ENCODE results near the gene CORO7. TPM values are rescaled to one million over a fixed set of nuclear protein-coding genes. Genes with fewer than 3 reads are reported as not detected.
"Not testable (repeated sequence)": the region's sequence is repeated elsewhere in the genome, so short reads cannot be mapped to it uniquely, and the experiment has no call there.

The CORO7 gene
- total RNA-seq, 1 experiment from 2014 or later, result 49.7 TPM

DNA sequence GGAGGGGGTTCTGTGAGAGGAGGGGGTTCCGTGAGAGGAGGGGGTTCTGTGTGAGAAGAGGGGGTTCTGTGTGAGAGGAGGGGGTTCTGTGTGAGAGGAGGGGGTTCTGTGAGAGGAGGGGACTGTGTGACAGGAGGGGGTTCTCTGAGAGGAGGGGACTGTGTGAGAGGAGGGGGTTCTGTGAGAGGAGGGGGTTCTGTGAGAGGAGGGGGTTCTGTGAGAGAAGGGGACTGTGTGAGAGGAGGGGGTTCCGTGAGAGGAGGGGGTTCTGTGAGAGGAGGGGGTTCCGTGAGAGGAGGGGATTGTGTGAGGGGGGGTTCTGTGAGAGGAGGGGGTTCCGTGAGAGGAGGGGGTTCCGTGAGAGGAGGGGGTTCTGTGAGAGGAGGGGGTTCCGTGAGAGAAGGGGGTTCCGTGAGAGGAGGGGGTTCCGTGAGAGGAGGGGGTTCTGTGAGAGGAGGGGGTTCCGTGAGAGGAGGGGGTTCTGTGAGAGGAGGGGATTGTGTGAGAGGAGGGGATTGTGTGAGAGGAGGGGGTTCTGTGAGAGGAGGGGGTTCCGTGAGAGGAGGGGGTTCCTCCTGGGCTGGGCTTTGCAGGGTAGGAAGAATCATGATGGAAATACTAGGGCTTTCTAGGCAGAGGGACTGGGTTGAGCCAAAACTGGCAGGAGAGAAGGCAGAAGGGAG lies 72.0 kb downstream of the CORO7 start:
- not testable (repeated sequence) for H3K9me3 ChIP-seq (replicated peaks); H3K36me3 ChIP-seq; H3K4me1 ChIP-seq; H3K27ac ChIP-seq; H3K27me3 ChIP-seq; H3K4me3 ChIP-seq; DNase-seq

DNA sequence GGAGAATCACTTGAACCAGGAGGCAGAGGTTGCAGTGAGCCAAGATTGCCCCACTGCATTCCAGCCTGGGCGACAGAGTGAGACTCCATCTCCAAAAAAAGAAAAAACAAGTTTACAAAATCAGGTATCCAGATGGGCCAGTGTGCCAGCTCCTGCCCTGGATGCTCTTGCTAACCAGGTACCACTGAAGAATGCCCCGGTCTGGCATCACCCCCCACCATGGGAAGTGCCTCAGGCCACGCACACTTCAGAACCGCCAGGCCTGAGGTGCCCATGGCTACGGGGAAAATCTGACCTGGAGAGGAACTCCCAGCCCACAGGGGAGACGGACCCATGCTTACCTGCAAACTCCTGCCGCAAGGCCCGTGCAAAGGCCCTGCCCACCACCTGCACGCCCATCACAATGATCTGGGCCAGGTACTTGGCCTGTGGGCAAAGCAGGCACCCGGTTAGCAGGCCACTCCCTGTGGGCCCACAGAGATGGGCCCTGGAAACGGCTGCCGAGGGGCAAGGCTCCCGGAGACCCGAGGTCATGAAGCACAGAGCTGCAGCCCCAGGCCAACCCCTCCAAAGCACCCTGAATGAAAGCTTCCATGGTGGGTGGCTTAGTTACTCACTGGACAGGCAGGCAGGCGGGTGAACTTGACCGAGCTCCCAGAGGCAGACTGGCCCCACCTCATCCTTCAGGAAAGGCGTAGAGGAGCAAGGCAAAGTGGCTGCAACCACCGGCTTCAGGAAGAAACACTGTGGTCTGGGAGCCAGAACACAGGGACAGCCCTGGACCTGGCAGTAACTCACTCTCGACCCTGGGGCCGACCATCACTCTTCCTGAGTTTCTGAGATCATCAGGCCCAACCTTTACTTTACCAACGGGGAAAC lies 73.3 kb downstream of the CORO7 start:
- no peaks in the 10 kb centered on the region for H3K4me1 ChIP-seq
- no peak for DNase-seq
- 0 out of 2 replicates have a peak, but pooled peaks cover 2% of the 10 kb centered on the region for H3K36me3 ChIP-seq
- no peaks in the 10 kb centered on the region for H3K9me3 ChIP-seq (replicated peaks)
- no peak overlapping the region for H3K4me3 ChIP-seq
- H3K27me3 ChIP-seq, result no peaks in the 10 kb centered on the region
- H3K27ac ChIP-seq, result no peak overlapping the region

- Histone ChIP-seq H3K9me3 (replicated peaks) (no peaks in the 10 kb centered on the region), H3K4me3 (no peak overlapping the region), H3K27ac (no peak overlapping the region), H3K4me1 (no peaks in the 10 kb centered on the region), H3K27me3 (no peaks in the 10 kb centered on the region), H3K36me3 (0 out of 2 replicates have a peak, but pooled peaks cover 2% of the 10 kb centered on the region)
- DNase-seq, result no peak
Measured at GRCh38 chr16:4341250-4341649, 75.1 kb downstream of the CORO7 start.

DNA sequence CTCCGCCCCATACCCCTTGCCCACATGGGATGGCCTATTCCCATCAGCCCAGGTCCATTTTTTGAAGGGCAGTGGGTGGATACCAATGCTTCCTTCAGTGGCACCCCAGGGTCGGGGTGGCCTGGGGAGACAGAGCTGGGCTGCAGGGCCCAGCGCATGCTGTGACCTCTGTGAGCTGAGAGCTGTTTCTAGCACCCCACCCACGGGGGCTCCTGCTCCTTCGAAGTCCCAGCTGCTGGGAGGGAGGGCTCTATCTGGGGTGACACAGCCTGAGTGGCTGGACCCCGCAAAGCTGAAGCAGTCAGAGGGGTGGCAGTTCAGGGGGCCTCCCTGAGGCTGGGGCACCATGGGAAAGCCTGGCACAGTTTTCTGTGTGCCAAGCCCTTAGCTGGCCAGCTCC lies 76.0 kb downstream of the CORO7 start:
- no peak for DNase-seq
- no peak overlapping the region for H3K27ac ChIP-seq
- no peaks in the 10 kb centered on the region for H3K9me3 ChIP-seq (replicated peaks)
- H3K36me3 ChIP-seq, result 0 out of 2 replicates have a peak, but pooled peaks cover 2% of the 10 kb centered on the region
- no peak overlapping the region for H3K4me3 ChIP-seq
- no peaks in the 10 kb centered on the region for H3K27me3 ChIP-seq
- H3K4me1 ChIP-seq, result no peaks in the 10 kb centered on the region

DNA sequence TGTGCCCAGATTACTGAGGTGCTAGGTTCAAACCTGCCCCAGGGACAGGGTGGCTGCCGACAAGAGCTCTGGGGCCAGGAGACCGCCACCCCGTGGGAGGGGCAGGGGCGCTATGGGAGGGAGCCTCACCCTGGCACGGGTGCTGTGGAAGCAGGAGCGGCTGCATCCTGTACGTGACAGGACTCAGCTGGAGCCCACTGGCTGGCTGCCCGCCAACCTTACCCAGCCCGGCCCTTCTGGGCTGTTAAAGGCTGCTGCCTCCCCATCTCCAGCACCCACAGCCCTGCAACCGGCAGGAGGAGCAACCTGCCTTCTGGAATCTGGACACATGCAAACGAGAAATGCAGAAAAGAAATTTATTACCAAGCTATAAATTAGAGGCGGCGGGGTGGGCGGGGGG lies 76.5 kb downstream of the CORO7 start:
- Histone ChIP-seq H3K4me1 (no peaks in the 10 kb centered on the region), H3K4me3 (no peak overlapping the region), H3K27me3 (no peaks in the 10 kb centered on the region), H3K9me3 (replicated peaks) (no peaks in the 10 kb centered on the region), H3K27ac (no peak overlapping the region), H3K36me3 (0 out of 2 replicates have a peak, but pooled peaks cover 2% of the 10 kb centered on the region)
- no peak for DNase-seq

- Histone ChIP-seq H3K4me1 (no peaks in the 10 kb centered on the region), H3K4me3 (no peak overlapping the region), H3K36me3 (0 out of 2 replicates have a peak, but pooled peaks cover 2% of the 10 kb centered on the region), H3K9me3 (replicated peaks) (no peaks in the 10 kb centered on the region), H3K27ac (no peak overlapping the region), H3K27me3 (no peaks in the 10 kb centered on the region)
- DNase-seq, result no peak
Measured at GRCh38 chr16:4339455-4339854, 76.9 kb downstream of the CORO7 start.

GRCh38 chr16:4338712-4339299 lies 77.6 kb downstream of the CORO7 start:
- no peaks in the 10 kb centered on the region for H3K27me3 ChIP-seq
- H3K4me3 ChIP-seq, result no peak overlapping the region
- DNase-seq, result no peak
- H3K36me3 ChIP-seq, result 0 out of 2 replicates have a peak, but pooled peaks cover 2% of the 10 kb centered on the region
- H3K4me1 ChIP-seq, result no peaks in the 10 kb centered on the region
- no peaks in the 10 kb centered on the region for H3K9me3 ChIP-seq (replicated peaks)
- no peak overlapping the region for H3K27ac ChIP-seq

- no peak overlapping the region for H3K27ac ChIP-seq
- H3K4me1 ChIP-seq, result no peaks in the 10 kb centered on the region
- H3K27me3 ChIP-seq, result no peaks in the 10 kb centered on the region
- H3K9me3 ChIP-seq (replicated peaks), result no peaks in the 10 kb centered on the region
- DNase-seq, result no peak
- H3K36me3 ChIP-seq, result 0 out of 2 replicates have a peak, but pooled peaks cover 2% of the 10 kb centered on the region
- no peak overlapping the region for H3K4me3 ChIP-seq
Measured at GRCh38 chr16:4338125-4338582, 78.2 kb downstream of the CORO7 start.

- DNase-seq, result no peak
- Histone ChIP-seq H3K4me1 (no peaks in the 10 kb centered on the region), H3K36me3 (0 out of 2 replicates have a peak, but pooled peaks cover 2% of the 10 kb centered on the region), H3K9me3 (replicated peaks) (no peaks in the 10 kb centered on the region), H3K27me3 (no peaks in the 10 kb centered on the region), H3K4me3 (no peak overlapping the region), H3K27ac (no peak overlapping the region)
Measured at GRCh38 chr16:4337540-4338088, 78.8 kb downstream of the CORO7 start.

DNA sequence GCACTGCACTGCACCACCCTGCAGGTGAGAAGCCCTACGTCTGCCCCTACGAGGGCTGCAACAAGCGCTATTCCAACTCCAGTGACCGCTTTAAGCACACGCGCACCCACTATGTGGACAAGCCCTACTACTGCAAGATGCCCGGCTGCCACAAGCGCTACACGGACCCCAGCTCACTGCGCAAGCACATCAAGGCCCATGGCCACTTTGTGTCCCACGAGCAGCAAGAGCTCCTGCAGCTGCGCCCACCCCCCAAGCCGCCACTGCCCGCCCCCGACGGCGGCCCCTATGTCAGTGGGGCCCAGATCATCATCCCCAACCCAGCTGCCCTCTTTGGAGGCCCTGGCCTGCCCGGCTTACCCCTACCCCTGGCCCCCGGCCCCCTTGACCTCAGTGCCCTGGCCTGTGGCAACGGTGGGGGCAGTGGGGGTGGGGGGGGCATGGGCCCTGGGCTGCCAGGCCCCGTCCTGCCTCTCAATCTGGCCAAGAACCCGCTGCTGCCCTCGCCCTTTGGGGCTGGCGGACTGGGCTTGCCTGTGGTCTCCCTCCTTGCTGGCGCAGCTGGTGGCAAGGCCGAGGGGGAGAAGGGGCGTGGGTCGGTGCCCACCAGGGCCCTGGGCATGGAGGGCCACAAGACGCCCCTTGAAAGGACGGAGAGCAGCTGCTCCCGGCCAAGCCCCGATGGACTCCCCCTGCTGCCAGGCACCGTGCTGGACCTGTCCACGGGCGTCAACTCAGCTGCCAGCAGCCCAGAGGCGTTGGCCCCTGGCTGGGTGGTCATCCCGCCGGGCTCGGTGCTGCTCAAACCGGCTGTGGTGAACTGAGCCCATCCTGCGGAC lies 79.5 kb downstream of the CORO7 start:
- Histone ChIP-seq H3K4me3 (no peak overlapping the region), H3K27me3 (no peaks in the 10 kb centered on the region), H3K27ac (no peak overlapping the region), H3K36me3 (0 out of 2 replicates have a peak, but pooled peaks cover 2% of the 10 kb centered on the region), H3K4me1 (no peaks in the 10 kb centered on the region), H3K9me3 (replicated peaks) (no peaks in the 10 kb centered on the region)
- DNase-seq, result no peak

GRCh38 chr16:4334724-4335495 lies 81.5 kb downstream of the CORO7 start:
- Histone ChIP-seq H3K4me1 (no peaks in the 10 kb centered on the region), H3K4me3 (no peak overlapping the region), H3K36me3 (0 out of 2 replicates have a peak, but pooled peaks cover 2% of the 10 kb centered on the region), H3K27ac (no peak overlapping the region), H3K9me3 (replicated peaks) (no peaks in the 10 kb centered on the region), H3K27me3 (no peaks in the 10 kb centered on the region)
- no peak for DNase-seq

GRCh38 chr16:4333714-4334113 lies 82.7 kb downstream of the CORO7 start:
- H3K9me3 ChIP-seq (replicated peaks); H3K4me3 ChIP-seq; H3K4me1 ChIP-seq; DNase-seq; H3K27ac ChIP-seq; H3K27me3 ChIP-seq; H3K36me3 ChIP-seq: not testable (repeated sequence)

DNA sequence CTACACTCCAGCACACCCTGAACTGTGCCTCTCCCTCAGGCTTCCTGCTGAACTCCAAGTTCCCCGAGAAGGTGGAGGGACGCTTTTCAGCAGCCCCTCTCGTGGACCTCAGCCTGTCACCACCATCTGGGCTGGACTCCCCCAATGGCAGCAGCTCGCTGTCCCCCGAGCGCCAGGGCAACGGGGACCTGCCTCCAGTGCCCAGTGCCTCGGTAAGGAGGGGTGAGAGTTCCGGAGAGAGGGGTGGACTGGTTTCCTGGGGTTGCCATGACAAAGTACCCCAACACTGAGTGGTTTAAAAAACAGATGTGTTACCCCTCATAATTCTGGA lies 83.1 kb downstream of the CORO7 start:
- H3K27ac ChIP-seq, result no peak overlapping the region
- peaks cover 13% of the 10 kb centered on the region for H3K4me1 ChIP-seq
- DNase-seq, result no peak
- no peak overlapping the region for H3K4me3 ChIP-seq
- no peaks in the 10 kb centered on the region for H3K9me3 ChIP-seq (replicated peaks)
- H3K27me3 ChIP-seq, result no peaks in the 10 kb centered on the region
- no peaks in the 10 kb centered on the region for H3K36me3 ChIP-seq
